ENCODE data around the gene CRYGN.

CRYGN gene

GRCh38 chr7:151405056-151405455 is 34.9 kb downstream of the CRYGN start:
- DNase-seq, result no peak

DNA sequence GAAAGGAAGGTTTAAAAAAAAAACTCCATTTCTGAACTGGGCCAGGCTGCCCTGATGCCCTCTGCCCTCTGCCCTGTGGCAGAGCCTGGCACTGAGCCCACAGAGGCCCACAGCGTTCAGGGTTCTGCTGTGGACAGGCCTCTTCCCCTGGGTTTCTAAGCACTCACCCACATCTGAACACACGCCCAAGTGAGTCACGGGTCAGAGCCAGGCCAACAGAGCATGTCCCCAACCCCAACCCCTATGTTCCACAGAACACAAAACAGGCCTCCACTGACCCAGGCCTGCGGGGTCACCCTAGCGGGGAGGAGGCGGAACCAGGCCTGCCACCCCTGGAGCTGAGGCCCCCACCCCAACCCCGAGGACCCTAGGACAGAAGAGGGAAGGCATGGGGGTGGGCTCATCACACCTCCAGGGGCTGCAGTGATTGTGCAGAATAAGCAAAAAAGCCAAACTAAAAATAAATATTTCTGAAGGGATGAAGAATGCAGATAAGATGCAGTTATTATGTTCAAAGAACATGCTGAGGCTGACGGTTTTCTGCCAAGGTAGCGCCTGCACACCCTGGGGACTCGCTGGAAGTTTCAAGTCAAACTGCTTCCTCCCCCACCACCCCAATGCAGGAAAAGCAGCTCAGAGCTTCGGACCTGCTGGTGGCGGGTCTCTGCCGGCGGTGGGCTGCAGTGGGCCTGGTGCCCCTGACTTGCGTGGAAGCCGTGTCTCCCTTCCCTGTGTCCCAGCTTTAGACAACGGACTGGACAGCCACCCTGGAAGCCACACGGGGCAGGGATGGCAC is 35.5 kb downstream of the CRYGN start:
- DNase-seq, result no peak

DNA sequence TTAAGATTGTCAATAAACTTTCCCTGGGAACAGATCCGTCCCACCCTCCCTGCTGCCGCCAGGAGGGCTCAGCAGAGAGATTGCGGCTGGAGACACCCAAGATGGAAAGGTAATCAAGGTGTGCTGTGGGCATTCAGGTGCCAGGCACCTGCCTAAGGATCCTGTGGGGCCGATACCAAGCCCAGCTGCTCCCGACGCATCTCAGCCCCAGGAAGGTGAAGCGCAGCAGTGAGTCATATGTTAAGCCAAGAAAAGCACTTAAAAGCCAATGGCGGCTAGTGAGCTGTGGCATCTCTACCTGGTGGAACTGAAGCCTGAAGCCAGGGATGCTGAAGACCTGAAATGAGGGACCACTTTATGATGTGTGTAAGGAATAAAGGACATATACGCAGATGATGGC is 36.2 kb downstream of the CRYGN start:
- DNase-seq, result no peak

GRCh38 chr7:151402029-151402835 is 37.7 kb downstream of the CRYGN start:
- no peak for DNase-seq

DNA sequence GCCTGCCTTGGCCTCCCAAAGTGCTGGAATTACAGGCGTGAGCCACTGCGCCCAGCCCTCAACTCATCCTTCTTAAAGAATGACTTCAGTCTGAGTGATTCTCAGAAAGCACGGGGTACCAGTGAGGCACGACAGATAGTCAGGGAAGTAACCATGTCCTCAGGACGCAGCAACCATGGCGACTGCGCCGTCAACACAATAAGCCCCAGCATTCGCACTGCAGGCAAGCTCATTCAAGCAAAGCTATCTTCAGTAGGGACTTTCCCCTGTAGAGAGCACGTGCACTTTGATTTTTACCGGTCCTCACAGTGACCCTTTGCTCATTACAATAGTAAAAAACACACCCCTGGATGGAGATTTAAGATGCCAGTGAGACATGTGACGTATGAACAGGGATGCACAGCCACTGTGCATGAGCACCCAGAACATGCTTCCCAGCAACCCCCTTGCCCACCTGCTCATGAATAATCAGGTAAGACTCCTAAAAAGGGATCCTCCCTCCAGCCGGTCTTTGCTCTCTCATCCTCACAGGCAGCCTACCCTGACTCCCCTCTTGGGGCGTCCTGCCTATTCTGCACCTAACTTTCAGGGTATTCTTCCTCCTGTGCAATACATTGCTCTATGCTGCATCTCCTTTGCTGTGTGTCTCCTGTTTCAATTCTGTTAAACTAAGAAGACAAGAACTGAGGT is 39.2 kb downstream of the CRYGN start:
- DNase-seq, result no peak

GRCh38 chr7:151399906-151400305 is 40.0 kb downstream of the CRYGN start:
- DNase-seq, result no peak

GRCh38 chr7:151399305-151399601 is 40.7 kb downstream of the CRYGN start:
- DNase-seq, result no peak

GRCh38 chr7:151398446-151399304 is 41.3 kb downstream of the CRYGN start:
- no peak for DNase-seq

GRCh38 chr7:151397026-151397425 is 42.9 kb downstream of the CRYGN start:
- DNase-seq, result no peak

- no peak for DNase-seq
These were observed 43.5 kb downstream of the CRYGN start for GRCh38 chr7:151396328-151396970.

DNA sequence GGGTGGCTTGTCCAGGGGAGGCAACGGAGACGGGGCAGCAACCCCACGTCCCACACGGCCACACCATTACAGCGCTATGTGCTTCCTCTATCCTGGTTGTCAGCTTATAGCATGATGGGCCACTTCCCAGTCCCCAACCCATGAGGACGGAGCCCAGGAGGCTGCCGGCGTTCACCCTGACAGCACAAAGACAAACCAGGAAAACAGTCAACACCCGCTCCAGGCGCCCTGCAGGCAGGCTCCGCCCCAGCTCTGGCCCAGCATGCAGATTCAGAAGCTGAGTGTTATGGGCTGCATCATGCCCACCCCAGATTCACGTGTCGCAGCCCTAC is 44.9 kb downstream of the CRYGN start:
- DNase-seq, result no peak

GRCh38 chr7:151394076-151395035 is 45.6 kb downstream of the CRYGN start:
- no peak for DNase-seq

DNA sequence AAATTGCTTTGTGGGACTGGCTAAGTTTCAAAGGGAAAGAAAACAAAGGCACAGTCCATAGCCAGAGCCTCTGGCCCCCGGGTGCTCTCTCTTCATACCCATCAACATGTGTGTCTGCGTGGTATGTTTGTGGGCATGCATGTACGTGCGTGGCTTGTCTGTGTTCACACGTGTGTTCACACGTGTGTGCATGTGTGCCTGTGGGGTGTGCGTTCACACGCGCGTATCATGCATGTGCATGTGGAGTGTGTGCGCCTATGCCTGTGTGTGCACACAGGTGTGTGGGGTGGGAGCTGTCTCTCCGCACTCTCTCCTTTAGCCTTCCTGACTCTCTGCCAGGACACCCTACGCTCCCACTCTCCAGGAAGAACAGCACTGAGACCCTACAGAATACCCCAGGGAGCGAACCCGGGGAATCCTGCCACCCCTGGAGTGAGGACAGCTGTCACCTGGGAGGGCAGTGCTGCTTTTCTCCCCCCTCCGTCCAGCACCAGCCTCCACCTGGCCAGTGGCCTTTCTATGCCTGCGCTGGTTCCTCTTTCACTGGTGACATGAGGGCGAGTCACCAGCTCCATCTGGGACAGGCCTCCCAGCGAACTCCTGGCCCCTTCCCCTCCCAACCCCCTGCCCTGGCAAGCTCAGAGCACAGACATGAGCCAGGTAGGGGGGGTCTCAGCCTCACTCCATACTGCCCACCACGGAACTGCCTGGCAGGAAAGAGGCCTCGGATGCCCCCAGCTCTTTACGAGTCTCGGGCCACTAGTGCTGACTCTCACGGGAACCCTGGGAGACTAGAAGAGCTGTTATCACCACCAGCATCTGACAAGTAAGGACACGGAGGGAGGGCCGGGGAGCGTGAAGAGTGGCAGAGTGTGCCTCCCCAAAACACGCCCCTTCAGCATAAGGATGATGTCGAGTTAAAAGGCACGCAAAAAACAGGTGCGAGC is 46.6 kb downstream of the CRYGN start:
- no peak for DNase-seq

- DNase-seq, result no peak
These were observed 47.5 kb downstream of the CRYGN start for GRCh38 chr7:151392426-151392825.

DNA sequence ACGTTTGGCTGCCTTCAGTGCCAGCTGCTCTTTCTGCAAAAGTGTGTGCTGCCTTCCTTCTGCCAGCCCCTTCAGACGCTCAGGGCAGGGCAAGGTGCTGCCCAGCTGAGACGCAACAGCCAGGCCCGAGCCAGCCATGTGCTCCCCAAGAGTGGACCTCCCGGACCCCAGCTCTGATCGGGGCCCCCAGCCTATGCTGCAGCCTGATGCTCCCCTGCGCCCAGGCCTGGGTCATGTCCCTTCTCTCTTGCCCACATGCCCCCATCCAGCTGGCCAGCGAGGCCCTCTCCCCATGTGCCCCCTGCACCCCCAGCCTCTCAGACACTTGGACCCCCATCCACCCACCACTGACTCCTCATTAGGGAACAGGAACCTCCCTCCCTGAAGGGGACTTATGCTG is 47.9 kb downstream of the CRYGN start:
- DNase-seq, result no peak

- DNase-seq, result no peak
These were observed 48.6 kb downstream of the CRYGN start for GRCh38 chr7:151391358-151391730.

GRCh38 chr7:151390598-151391357 is 49.2 kb downstream of the CRYGN start:
- no peak for DNase-seq

- no peak for DNase-seq
These were observed 50.0 kb downstream of the CRYGN start for GRCh38 chr7:151389768-151390597.
